HepG2 (cell line): ENCODE measurements around the gene PAIP2. TPM values are rescaled to one million over a fixed set of nuclear protein-coding genes. Genes with fewer than 3 reads are reported as not detected.
A peak's percentile ranks its signal among the peaks of the same experiment; 100 is the strongest.

Experiments used
- ASH2L ChIP-seq: fragments of 300-600, 200-600 bp; sonication (generic); IDR thresholded peaks from 2 replicates; pipeline ENCODE4 v1.7.0; 2017; ENCODE audit warnings: low read depth, mild to moderate bottlenecking, moderate library complexity, mixed read lengths, low read length; ENCODE audit not compliant: insufficient read length
- DMAP1 ChIP-seq: IDR thresholded peaks from 2 replicates; pipeline ENCODE4 v1.6.1; 2016
- NCOA1 ChIP-seq: sonication (generic); formaldehyde crosslinking; IDR thresholded peaks from 2 replicates; pipeline ENCODE4 v1.9.0; 2021; ENCODE audit warnings: missing genetic modification reagents
- PRDM4 ChIP-seq: sonication (generic); formaldehyde crosslinking; IDR thresholded peaks from 2 replicates; pipeline ENCODE4 v1.9.0; 2021; ENCODE audit warnings: missing genetic modification reagents, borderline replicate concordance
- ZNF251 ChIP-seq: sonication (generic); formaldehyde crosslinking; IDR thresholded peaks from 2 replicates; pipeline ENCODE4 v1.9.0; 2021; ENCODE audit warnings: mild to moderate bottlenecking, missing genetic modification reagents
- ZNF263 ChIP-seq: sonication (generic); formaldehyde crosslinking; IDR thresholded peaks from 2 replicates; pipeline ENCODE4 v1.4.0; 2020; ENCODE audit warnings: missing genetic modification reagents
- ZNF292 ChIP-seq: sonication (generic); formaldehyde crosslinking; IDR thresholded peaks from 2 replicates; pipeline ENCODE4 v1.8.1; 2022; ENCODE audit warnings: mild to moderate bottlenecking, low read depth, missing genetic modification reagents, borderline replicate concordance
- ZNF547 ChIP-seq: sonication (generic); formaldehyde crosslinking; IDR thresholded peaks from 2 replicates; pipeline ENCODE4 v1.5.1; 2020; ENCODE audit warnings: mild to moderate bottlenecking, missing genetic modification reagents
- ZNF572 ChIP-seq: sonication (generic); formaldehyde crosslinking; IDR thresholded peaks from 2 replicates; pipeline ENCODE4 v1.5.1; 2020; ENCODE audit warnings: mild to moderate bottlenecking, missing genetic modification reagents
- ZNF615 ChIP-seq: sonication (generic); formaldehyde crosslinking; IDR thresholded peaks from 2 replicates; pipeline ENCODE4 v1.5.0; 2020; ENCODE audit warnings: mild to moderate bottlenecking, missing genetic modification reagents, borderline replicate concordance
- ZNF768 ChIP-seq: sonication (generic); formaldehyde crosslinking; IDR thresholded peaks from 2 replicates; pipeline ENCODE4 v1.4.0; 2020; ENCODE audit warnings: missing genetic modification reagents
- ZNF792 ChIP-seq: IDR thresholded peaks from 2 replicates; pipeline ENCODE4 v1.6.1; 2016
- polyA plus RNA-seq, 8 experiments: library from polyadenylated mRNA; depleted of rRNA in 3 of 8; stranded (reverse) in 7 of 8; unstranded in 1 of 8; fragments of >200 nt; fragmentation: Illumina TruSeq in 4 of 8; extraction: Trizol in 4 of 8; gene quantifications; 2 replicates each; pipeline versions ENCODE4 v1.2.1 to v1.2.3, GENCODE V29; 2011 to 2016; ENCODE audit warnings: low read depth in 4 of 8, missing spikeins in 1 of 8, mixed read lengths in 1 of 8; ENCODE audit not compliant: insufficient read depth in 1 of 8
- total RNA-seq, 5 experiments: library from RNA; depleted of rRNA; stranded (reverse); fragments of >200 nt; fragmentation: Illumina TruSeq; extraction: Trizol; gene quantifications; 2 replicates each; pipeline ENCODE4 v1.2.3, GENCODE V29; 2016; ENCODE audit warnings: low read depth in 1 of 5
- TF ChIP-seq, protein P1 (sequence below): IDR thresholded peaks from 2 replicates; pipeline ENCODE4 v1.6.1; 2012; ENCODE audit warnings: low read length, improper control_type of control experiment
- TF ChIP-seq, protein P2 (sequence below): sonication (generic); formaldehyde crosslinking; IDR thresholded peaks from 2 replicates; pipeline ENCODE4 v1.4.0; 2020; ENCODE audit warnings: missing genetic modification reagents

Gene PAIP2
- total and polyA plus RNA-seq, 2 of the 13 experiments (the other 11 are each of a cell fraction or from before 2014, with no cell fraction given) = 61.5 to 76.3 TPM

GRCh38 chr5:139341689-139342422, at the start of gene PAIP2 (continued):
- no peak; the same call in 1 of the 2 replicates for TF ChIP-seq ZNF292 (CRISPR knock-in tag)
- peak; percentile 96 for TF ChIP-seq ASH2L
- peak; percentile 60 for TF ChIP-seq DMAP1 (CRISPR knock-in tag)
- no peak; the same call in 1 of the 2 replicates for TF ChIP-seq ZNF615
- peak; percentile 65; the same call in 1 of the 2 replicates for TF ChIP-seq ZNF792 (CRISPR knock-in tag)
- peak; percentile 67; the same call in 1 of the 2 replicates for TF ChIP-seq ZNF768
- no peak for TF ChIP-seq PRDM4 (CRISPR knock-in tag)
- TF ChIP-seq, protein P1, sequence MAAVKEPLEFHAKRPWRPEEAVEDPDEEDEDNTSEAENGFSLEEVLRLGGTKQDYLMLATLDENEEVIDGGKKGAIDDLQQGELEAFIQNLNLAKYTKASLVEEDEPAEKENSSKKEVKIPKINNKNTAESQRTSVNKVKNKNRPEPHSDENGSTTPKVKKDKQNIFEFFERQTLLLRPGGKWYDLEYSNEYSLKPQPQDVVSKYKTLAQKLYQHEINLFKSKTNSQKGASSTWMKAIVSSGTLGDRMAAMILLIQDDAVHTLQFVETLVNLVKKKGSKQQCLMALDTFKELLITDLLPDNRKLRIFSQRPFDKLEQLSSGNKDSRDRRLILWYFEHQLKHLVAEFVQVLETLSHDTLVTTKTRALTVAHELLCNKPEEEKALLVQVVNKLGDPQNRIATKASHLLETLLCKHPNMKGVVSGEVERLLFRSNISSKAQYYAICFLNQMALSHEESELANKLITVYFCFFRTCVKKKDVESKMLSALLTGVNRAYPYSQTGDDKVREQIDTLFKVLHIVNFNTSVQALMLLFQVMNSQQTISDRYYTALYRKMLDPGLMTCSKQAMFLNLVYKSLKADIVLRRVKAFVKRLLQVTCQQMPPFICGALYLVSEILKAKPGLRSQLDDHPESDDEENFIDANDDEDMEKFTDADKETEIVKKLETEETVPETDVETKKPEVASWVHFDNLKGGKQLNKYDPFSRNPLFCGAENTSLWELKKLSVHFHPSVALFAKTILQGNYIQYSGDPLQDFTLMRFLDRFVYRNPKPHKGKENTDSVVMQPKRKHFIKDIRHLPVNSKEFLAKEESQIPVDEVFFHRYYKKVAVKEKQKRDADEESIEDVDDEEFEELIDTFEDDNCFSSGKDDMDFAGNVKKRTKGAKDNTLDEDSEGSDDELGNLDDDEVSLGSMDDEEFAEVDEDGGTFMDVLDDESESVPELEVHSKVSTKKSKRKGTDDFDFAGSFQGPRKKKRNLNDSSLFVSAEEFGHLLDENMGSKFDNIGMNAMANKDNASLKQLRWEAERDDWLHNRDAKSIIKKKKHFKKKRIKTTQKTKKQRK = no peak
- no peak for TF ChIP-seq ZNF263 (CRISPR knock-in tag)
- no peak for TF ChIP-seq NCOA1 (CRISPR knock-in tag)
- TF ChIP-seq, protein P2, sequence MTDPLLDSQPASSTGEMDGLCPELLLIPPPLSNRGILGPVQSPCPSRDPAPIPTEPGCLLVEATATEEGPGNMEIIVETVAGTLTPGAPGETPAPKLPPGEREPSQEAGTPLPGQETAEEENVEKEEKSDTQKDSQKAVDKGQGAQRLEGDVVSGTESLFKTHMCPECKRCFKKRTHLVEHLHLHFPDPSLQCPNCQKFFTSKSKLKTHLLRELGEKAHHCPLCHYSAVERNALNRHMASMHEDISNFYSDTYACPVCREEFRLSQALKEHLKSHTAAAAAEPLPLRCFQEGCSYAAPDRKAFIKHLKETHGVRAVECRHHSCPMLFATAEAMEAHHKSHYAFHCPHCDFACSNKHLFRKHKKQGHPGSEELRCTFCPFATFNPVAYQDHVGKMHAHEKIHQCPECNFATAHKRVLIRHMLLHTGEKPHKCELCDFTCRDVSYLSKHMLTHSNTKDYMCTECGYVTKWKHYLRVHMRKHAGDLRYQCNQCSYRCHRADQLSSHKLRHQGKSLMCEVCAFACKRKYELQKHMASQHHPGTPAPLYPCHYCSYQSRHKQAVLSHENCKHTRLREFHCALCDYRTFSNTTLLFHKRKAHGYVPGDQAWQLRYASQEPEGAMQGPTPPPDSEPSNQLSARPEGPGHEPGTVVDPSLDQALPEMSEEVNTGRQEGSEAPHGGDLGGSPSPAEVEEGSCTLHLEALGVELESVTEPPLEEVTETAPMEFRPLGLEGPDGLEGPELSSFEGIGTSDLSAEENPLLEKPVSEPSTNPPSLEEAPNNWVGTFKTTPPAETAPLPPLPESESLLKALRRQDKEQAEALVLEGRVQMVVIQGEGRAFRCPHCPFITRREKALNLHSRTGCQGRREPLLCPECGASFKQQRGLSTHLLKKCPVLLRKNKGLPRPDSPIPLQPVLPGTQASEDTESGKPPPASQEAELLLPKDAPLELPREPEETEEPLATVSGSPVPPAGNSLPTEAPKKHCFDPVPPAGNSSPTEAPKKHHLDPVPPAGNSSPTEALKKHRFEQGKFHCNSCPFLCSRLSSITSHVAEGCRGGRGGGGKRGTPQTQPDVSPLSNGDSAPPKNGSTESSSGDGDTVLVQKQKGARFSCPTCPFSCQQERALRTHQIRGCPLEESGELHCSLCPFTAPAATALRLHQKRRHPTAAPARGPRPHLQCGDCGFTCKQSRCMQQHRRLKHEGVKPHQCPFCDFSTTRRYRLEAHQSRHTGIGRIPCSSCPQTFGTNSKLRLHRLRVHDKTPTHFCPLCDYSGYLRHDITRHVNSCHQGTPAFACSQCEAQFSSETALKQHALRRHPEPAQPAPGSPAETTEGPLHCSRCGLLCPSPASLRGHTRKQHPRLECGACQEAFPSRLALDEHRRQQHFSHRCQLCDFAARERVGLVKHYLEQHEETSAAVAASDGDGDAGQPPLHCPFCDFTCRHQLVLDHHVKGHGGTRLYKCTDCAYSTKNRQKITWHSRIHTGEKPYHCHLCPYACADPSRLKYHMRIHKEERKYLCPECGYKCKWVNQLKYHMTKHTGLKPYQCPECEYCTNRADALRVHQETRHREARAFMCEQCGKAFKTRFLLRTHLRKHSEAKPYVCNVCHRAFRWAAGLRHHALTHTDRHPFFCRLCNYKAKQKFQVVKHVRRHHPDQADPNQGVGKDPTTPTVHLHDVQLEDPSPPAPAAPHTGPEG = no peak
- TF ChIP-seq ZNF547 (CRISPR knock-in tag) = peak; percentile 73; the same call in 1 of the 2 replicates
- peak; percentile 84; the same call in 1 of the 2 replicates for TF ChIP-seq ZNF572 (CRISPR knock-in tag)
- TF ChIP-seq ZNF251 (CRISPR knock-in tag) = no peak
